HG02938 (cell line): ENCODE data around the gene TTC19.

Source experiments
- ATAC-seq: cut with Tn5 transposase; IDR thresholded peaks from one replicate; pipeline ENCODE4 v1.9.1; 2021; ENCODE audit warnings: mild to moderate bottlenecking, moderate library complexity; ENCODE audit not compliant: unreplicated experiment

The TTC19 gene, protein sequence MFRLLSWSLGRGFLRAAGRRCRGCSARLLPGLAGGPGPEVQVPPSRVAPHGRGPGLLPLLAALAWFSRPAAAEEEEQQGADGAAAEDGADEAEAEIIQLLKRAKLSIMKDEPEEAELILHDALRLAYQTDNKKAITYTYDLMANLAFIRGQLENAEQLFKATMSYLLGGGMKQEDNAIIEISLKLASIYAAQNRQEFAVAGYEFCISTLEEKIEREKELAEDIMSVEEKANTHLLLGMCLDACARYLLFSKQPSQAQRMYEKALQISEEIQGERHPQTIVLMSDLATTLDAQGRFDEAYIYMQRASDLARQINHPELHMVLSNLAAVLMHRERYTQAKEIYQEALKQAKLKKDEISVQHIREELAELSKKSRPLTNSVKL

DNA sequence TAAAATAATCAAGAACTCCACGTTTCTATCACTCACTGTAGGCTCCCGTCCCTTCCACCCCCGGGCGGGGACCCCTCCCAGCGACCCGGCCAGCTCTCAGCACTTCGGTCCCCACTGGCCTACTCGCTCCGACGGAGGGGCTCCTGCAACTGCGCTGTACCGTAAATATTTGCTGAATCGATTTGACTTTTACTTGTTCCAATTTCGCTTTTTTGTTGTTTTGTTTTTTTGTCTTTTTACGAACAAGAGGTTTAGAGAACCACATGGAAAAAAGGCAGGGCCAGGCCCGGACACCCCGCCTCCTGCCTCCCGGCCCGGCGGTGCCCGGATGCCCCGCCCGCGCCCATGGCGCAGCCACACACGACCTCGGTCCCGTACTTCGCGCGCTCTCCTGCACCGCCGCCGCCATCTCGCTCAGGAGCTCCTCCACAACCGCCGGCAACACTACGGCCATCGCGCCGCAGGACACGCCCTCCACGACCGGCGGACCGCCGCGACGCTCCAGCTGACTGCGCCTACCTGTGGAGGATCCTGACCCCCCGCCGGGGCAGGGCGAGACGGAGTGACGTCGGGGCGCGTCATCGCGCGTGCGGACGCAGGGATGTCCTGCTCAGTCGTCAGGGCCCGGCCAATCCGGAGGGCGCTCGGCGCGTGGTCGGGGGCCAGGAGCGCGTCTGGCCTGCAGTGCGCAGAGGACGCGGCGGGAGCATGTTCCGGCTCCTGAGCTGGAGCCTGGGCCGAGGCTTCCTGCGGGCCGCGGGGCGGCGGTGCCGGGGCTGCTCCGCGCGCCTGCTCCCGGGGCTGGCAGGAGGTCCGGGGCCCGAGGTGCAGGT is at the start of gene TTC19, which contains the start of gene ZSWIM7:
Gene TTC19, plus strand, starts transcription at position 684 of the 833 bp plus-strand sequence. Its CDS starts 25 bp downstream, at position 709.
Gene ZSWIM7, minus strand, starts transcription at position 564 of the 833 bp plus-strand sequence. Its CDS starts 110 bp downstream, at position 454.
- peak; percentile 88 for ATAC-seq

DNA sequence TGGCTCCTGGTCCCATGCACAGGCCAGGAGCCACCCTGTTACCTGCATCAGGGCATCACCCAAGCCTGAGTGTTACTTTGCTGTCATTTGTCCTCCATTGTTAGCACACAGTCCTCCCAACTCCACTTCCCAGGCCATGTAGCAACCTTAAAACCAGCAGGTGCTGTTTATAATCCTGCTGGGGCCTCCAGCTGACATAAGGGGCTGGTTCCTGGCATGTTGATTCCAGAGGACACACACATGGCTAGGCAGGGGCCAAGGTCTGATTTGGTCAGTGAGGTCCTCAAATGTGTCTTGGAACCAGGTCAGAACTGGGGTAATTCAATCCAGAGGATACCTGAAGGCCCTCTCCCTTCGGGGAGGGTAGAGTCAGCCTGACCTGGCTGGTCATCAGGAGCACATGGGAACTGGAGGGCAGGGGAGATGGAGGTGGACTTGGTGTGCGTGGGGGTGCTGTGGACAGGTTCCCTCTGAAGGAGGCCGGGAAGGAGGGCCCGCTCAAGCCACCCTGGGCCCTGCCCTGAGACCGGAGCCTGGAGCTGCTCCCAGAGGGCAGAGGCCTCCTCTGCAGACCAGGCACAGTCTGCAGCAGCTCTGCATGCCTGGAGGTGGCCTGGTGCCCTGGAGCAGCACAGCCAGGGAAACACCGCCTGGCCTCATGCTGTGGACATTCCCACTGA is 48.1 kb upstream of the TTC19 start:
- ATAC-seq = no peak

DNA sequence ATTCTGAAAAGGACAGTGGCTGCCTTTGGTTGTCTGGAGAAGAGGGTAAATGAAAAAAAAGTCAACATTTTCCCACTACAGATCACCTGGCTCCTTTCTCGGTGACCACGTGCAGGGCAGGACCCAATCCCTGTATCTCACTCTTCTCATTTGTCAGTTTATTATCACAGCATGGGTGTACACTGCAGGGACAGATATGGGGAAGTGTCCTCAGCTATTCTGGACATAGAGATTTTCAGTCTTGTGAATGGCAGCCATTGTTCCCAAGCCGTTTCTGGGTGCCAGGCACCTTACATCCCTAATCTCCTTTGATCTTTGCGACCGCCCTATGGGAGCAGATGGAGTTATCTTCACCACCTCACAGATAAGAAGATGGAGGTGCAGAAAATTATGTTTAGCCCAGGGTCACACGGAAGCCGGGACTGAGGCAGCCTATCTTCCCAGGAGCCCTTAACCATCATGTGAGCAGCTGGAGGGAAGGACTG is 47.5 kb upstream of the TTC19 start:
- ATAC-seq = no peak

DNA sequence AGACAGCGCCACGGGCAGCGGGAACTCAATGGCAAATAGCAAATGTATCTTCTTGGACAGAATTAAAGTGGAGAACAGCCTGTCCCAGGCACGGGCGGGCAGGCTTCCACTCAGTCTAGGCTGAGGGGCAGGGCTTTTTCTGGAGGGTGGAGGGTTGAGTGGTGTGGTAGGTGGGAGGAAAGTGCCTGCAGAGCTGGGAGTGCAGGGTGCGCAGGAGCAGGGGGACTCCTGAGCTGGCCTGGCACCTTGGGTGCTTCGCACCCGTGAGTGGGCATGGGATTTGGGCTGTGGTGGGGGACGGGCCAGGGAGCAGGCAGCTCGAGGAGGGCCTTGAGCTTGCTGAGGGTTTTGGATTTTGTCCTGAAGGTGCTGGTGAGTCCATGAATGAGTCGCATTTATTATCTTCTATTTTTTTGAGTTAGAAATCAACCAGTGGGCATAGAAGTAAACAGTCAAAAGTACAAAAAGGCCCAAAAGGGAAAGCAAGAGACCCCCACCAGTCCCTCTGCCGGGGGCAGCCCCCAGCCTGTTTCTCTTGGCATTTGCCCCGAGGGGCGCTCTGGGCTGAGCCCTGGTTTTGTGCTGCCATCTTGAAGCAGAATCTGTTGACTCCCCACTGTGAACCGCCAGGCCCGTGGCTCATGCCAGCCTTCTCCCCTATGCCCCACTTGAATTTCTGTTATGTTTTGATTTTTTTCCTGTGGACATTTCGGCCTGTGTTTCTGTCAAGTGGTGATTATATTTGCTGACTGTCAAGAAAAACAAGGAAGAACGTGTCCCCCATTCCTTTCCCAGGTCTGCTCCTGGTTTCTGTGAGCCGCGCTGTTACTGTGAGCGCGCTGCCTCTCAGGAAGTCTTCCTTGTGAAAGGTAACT is 46.5 kb upstream of the TTC19 start:
- no peak for ATAC-seq

- no peak for ATAC-seq
Measured at GRCh38 chr17:15954222-15954621, 45.4 kb upstream of the TTC19 start.

DNA sequence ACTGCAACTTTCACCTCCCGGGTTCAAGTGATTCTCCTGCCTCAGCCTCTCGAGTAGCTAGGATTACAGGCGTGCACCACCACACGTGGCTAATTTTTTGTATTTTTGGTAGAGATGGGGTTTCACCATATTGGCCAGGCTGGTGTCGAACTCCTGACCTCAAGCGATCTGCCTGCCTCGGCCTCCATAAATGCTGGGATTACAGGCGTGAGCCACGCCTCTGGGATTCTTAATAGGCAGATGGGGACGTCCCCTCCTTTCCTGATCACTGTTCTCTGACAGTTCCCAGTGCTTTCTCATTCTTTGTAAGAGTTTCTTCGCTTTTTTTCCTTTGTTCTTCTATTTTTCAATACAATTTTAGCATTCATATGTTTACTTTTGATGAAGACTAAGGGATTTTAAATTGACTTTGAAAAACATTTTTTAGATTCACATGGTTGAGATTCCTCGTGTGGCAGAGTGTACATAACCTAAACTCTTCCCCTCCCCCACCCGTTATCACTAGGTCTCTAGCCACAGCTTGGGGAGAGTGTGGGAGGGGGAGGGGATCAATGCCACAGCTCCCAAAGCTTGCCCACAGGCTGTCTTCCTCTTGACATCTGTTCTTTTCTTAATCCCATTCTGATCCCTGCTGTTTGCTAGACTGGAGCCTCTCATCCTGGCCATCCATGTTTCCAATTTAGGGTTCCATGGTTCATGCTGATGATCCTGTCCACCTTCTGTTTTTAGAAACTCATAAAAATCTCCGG is 43.7 kb upstream of the TTC19 start:
- ATAC-seq = no peak

GRCh38 chr17:15957206-15957605 is 42.4 kb upstream of the TTC19 start:
- no peak for ATAC-seq

- no peak for ATAC-seq
Measured at GRCh38 chr17:15957608-15958307, 41.9 kb upstream of the TTC19 start.

- no peak for ATAC-seq
Measured at GRCh38 chr17:15958484-15958854, 41.2 kb upstream of the TTC19 start.

DNA sequence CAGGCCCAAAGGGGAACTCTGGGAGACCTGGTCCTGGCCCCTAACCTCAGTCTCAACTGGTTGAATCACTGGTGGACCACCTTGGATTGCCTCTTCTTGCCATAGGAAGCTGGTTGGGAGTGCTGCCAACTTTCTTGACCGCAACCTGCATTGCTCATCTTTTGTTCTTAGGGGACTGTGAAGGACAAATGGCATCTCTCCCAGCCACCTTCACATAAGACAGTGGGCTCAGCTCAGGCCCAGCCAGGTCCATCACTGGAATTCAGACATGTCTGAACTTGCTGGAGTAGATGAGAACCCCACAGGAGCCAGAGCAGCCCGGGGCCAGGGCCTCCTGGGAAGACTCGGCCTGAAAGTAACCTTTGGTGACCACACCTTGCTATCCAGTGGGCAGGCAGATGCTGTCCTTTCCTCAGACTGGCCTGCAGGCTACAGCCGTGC is 35.9 kb upstream of the TTC19 start:
- ATAC-seq = no peak

GRCh38 chr17:15965528-15965927 is 34.1 kb upstream of the TTC19 start:
- ATAC-seq = no peak

- ATAC-seq = no peak
Measured at GRCh38 chr17:15966183-15966878, 33.3 kb upstream of the TTC19 start.

GRCh38 chr17:15966879-15967248 is 32.8 kb upstream of the TTC19 start:
- no peak for ATAC-seq

GRCh38 chr17:15967706-15968399 is 31.8 kb upstream of the TTC19 start:
- no peak for ATAC-seq

GRCh38 chr17:15969463-15969862 is 30.2 kb upstream of the TTC19 start:
- no peak for ATAC-seq

GRCh38 chr17:15970500-15970899 is 29.1 kb upstream of the TTC19 start:
- no peak for ATAC-seq

DNA sequence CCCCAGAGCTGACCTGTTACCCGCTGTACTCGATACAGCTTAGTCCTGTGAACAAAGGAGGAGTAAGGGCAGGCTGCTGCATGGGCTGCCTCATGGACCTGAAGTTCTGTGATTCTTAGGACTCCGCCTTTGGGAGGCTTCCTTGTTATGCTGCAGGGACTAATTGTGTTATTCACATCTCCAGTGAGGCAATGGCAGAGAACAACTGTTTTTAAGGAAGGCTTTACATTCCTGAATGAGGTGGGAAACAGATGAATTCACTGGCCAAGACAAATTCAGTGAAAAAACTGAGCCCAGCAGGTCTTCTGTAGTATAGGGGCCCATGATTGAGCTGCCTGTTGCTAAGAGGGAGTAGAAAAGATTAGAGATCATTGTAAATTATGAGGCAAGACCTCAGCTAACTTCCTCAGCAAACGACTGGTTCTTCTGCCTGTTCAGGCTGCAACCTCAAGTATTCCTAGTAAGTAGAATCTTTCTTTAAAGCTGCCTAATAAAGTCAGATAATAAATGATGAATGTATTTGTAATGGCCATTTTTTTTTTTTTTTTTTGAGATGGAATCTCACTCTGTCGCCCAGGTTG is 28.4 kb upstream of the TTC19 start:
- no peak for ATAC-seq
